Adrenal gland (tissue), 5 donors: ENCODE results near the gene SLC4A9.

Experiments used
- CTCF ChIP-seq, 6 experiments: fragments of 450-650 bp in 4 of 6; fragments of 200-600 bp in 2 of 6; sonication (generic) in 1 of 6; IDR thresholded peaks; 1 replicate in 5 of 6; 2 replicates in 1 of 6; pipeline versions ENCODE4 v1.5.1 to v1.8.0; 2016 to 2021; ENCODE audit warnings: antibody characterized with exemption in 6 of 6, mild to moderate bottlenecking in 2 of 6, moderate library complexity in 1 of 6
- POLR2A ChIP-seq, 2 donors: fragments of 450-650 bp; IDR thresholded peaks; one replicate each; pipeline ENCODE4 v1.6.1; 2017; ENCODE audit warnings: antibody characterized with exemption in 2 of 2, mild to moderate bottlenecking in 2 of 2, moderate library complexity in 1 of 2
- donor health status: DM: no; HTN: no; CAD: no.

- no peak for TF ChIP-seq CTCF (IDR thresholded peaks at IDR 0.05)
- no peak for TF ChIP-seq POLR2A (IDR thresholded peaks at IDR 0.05)
Measured at GRCh38 chr5:140367256-140368013, 7.4 kb downstream of the SLC4A9 start.
